Heart left ventricle (tissue), 16 donors: ENCODE results near the gene CIDEC. TPM values are rescaled to one million over a fixed set of nuclear protein-coding genes. Genes with fewer than 3 reads are reported as not detected.

ENCODE experiments used
- ATAC-seq, 4 donors: fragments of 200-7000 bp; cut with Tn5 transposase; one replicate each; pipeline ENCODE4 v1.9.1; 2020 to 2022; ENCODE audit warnings: moderate library complexity in 4 of 4, mild to moderate bottlenecking in 3 of 4, moderate number of reproducible peaks in 1 of 4
- DNase-seq, 5 donors: peaks; one replicate each; pipeline ENCODE4 v3.0.0-alpha.2; 2020
- H3K27ac ChIP-seq, 12 donors: fragments of 200-600 bp; sonication (generic) in 4 of 12; one replicate each; pipeline versions ENCODE4 v1.5.0 to v1.8.0; 2016 to 2022; ENCODE audit warnings: mild to moderate bottlenecking in 2 of 12
- H3K27me3 ChIP-seq, 9 donors: fragments of 200-600 bp; sonication (generic) in 2 of 9; one replicate each; pipeline versions ENCODE4 v1.5.1 to v1.8.0; 2016 to 2022; ENCODE audit warnings: mild to moderate bottlenecking in 3 of 9
- H3K36me3 ChIP-seq, 9 donors: fragments of 200-600 bp; sonication (generic) in 2 of 9; one replicate each; pipeline versions ENCODE4 v1.5.0 to v1.8.0; 2018 to 2022; ENCODE audit warnings: mild to moderate bottlenecking in 2 of 9
- H3K4me1 ChIP-seq, 12 donors: fragments of 200-600 bp; sonication (generic) in 4 of 12; one replicate each; pipeline versions ENCODE4 v1.5.0 to v1.8.0; 2016 to 2022; ENCODE audit warnings: mild to moderate bottlenecking in 3 of 12
- H3K4me3 ChIP-seq, 12 donors: fragments of 200-600 bp; sonication (generic) in 4 of 12; one replicate each; pipeline versions ENCODE4 v1.5.0 to v1.8.0; 2017 to 2022; ENCODE audit warnings: mild to moderate bottlenecking in 9 of 12, moderate library complexity in 4 of 12
- H3K9me3 ChIP-seq, 12 donors: fragments of 200-600 bp; sonication (generic) in 4 of 12; one replicate each; pipeline versions ENCODE4 v1.5.0 to v1.8.0; 2016 to 2022; ENCODE audit warnings: mild to moderate bottlenecking in 1 of 12
- POLR2A ChIP-seq, 2 donors: fragments of 450-650 bp; IDR thresholded peaks; one replicate each; pipeline ENCODE4 v1.6.1; 2017; ENCODE audit warnings: antibody characterized with exemption in 2 of 2, mild to moderate bottlenecking in 2 of 2, moderate library complexity in 2 of 2
- WGBS, 4 donors: extraction: QIAGEN DNeasy Blood & Tissue Kit in 2 of 4; methylation state at CpG; one replicate each; pipeline versions ENCODE4 v1.1.5 to v1.1.7; 2013 to 2018; 5-methylcytosine and 5-hydroxymethylcytosine counted together
- intact Hi-C, 10 donors: fragments of 100-400 bp; cut with DNase I; formaldehyde crosslinking; loops; one replicate each; pipeline versions ENCODE4 v1.11.1 to v1.14.2; 2022
- polyA plus RNA-seq, 2 donors: library from polyadenylated mRNA; stranded (reverse); fragments of 200-250 nt; gene quantifications; one replicate each; pipeline ENCODE4 v1.2.3, GENCODE V29; 2013
- total RNA-seq, 9 donors: library from RNA; depleted of rRNA in 2 of 9; stranded (reverse); fragments of >200 nt in 2 of 9; fragmentation: NEBNext Ultra II Directional in 3 of 9; extraction: Animal tissue kit (Norgen Biotek cat#: 25700) in 3 of 9; gene quantifications; one replicate each; pipeline versions ENCODE4 v1.1.0 to v1.2.4, GENCODE V29; 2016 to 2023
- TF ChIP-seq, protein P1 (sequence below), 12 donors: fragments of 200-600 bp; sonication (generic) in 4 of 12; IDR thresholded peaks; one replicate each; pipeline versions ENCODE4 v1.5.0 to v1.8.0; 2018 to 2022; ENCODE audit warnings: antibody characterized with exemption in 12 of 12, mild to moderate bottlenecking in 5 of 12
- donor health status: ischemic (EF 13 %, LVEDD 7.1; RV severe dilation, severe dysfunction).
- donor health status: healthy with polysubstance abuse.
- donor health status: DM: no; HTN: yes; CAD: no.
- donor health status: DM: no; HTN: no; CAD: no.
- donor health status: ischemic (EF 25% LVEDD 6.9; RV normal size, moderate dysfunction).
- donor health status: ischemic (EF 25% LVEDD 5.7; RV mildly dilated, moderate dysfunction).
- donor health status: healthy.
- donor health status: DM: yes; HTN: yes; CAD: no.
- donor health status: ischemic (EF 35%, LVEDD 5.7; RV mildly dilated, moderate dysfunction).
- donor health status: nonischemic (EF 11% LVEDD 7.7; RV severe dilation, severe dysfunction).
- donor health status: DM: yes; HTN: yes; CAD: no.
- donor health status: PGD.
- donor health status: ischemic (EF 29% LVEDD 5.4; RV normal size, mild dysfunction).
- donor health status: nonischemic (EF 23%, LVEDD 6.1; RV moderate dilation, normal function).

CIDEC gene
- total and polyA plus RNA-seq, 11 donors: 0.72 to 59.0 (median 4.0) TPM; not detected in 2

DNA sequence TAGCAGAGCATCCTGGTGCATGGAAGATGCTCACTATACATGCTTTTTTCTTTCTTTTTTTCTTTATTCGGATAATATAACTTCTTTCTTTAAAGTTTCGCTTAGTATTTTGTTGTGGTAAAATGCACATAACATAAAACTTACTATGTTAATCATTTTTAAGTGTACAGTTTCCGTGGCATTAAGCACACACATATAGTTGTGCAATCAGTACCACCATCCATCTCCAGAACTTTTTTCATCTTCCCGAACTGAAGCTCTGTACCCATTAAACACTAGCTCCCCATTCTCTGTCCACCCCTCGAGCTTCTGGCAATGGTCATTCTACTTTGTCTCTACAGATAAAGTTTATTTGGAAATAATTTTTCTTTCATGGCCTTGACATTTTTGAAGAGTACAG, 9.4 kb upstream of the CIDEC start:
- Histone ChIP-seq H3K4me3 (no peak overlapping the region), H3K27ac (peak overlapping the region in 1 of 12 donors; percentile 96)
- intact Hi-C loops: no loop called here

DNA sequence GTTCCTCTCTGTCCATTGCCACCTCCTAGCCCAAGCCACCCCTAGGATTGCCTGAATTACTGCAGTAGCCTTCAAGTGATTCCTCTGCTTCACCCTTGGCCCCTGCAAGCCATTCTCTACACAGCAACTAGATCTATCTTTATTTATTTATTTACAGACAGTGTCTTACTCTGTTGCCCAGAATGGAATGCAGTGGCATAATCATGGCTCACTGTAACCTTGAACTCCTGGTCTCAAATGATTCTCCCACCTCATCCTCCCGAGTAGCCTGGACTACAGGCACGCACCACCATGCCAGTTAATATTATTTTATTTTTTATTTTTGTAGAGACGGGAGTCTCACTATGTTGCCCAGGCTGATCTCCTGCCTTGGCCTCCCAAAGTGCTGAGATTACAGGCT, 8.5 kb upstream of the CIDEC start:
- Histone ChIP-seq H3K4me3 (no peak overlapping the region), H3K36me3 (peaks cover 0 to 15% (median 8%) of the 10 kb centered on the region in 9 donors), H3K27ac (no peak overlapping the region), H3K9me3 (no peaks in the 10 kb centered on the region), H3K27me3 (no peaks in the 10 kb centered on the region), H3K4me1 (peaks cover 0 to 20% (median 13%) of the 10 kb centered on the region in 12 donors)
- ATAC-seq (no peak), DNase-seq (no peak)
- intact Hi-C loops: no loop called here
- WGBS, 4 donors: 86 to 94% (median 88%) methylated on average over 3 of the region's 3 CpGs
- TF ChIP-seq POLR2A (IDR thresholded peaks at IDR 0.05): no peak
- TF ChIP-seq, protein P1, sequence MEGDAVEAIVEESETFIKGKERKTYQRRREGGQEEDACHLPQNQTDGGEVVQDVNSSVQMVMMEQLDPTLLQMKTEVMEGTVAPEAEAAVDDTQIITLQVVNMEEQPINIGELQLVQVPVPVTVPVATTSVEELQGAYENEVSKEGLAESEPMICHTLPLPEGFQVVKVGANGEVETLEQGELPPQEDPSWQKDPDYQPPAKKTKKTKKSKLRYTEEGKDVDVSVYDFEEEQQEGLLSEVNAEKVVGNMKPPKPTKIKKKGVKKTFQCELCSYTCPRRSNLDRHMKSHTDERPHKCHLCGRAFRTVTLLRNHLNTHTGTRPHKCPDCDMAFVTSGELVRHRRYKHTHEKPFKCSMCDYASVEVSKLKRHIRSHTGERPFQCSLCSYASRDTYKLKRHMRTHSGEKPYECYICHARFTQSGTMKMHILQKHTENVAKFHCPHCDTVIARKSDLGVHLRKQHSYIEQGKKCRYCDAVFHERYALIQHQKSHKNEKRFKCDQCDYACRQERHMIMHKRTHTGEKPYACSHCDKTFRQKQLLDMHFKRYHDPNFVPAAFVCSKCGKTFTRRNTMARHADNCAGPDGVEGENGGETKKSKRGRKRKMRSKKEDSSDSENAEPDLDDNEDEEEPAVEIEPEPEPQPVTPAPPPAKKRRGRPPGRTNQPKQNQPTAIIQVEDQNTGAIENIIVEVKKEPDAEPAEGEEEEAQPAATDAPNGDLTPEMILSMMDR (IDR thresholded peaks at IDR 0.05): no peak

More for the DNA sequence above, 9.4 kb upstream of the CIDEC start:
- H3K27me3 ChIP-seq: no peaks in the 10 kb centered on the region
- H3K9me3 ChIP-seq: no peaks in the 10 kb centered on the region
- H3K36me3 ChIP-seq: peaks cover 0 to 24% (median 13%) of the 10 kb centered on the region in 9 donors
- H3K4me1 ChIP-seq: peaks cover 0 to 27% (median 13%) of the 10 kb centered on the region in 12 donors
- WGBS, 4 donors: 83 to 90% (median 84%) methylated on average over 5 of the region's 5 CpGs
- TF ChIP-seq, protein P1 (IDR thresholded peaks at IDR 0.05): no peak
- ATAC-seq (no peak), DNase-seq (no peak)

DNA sequence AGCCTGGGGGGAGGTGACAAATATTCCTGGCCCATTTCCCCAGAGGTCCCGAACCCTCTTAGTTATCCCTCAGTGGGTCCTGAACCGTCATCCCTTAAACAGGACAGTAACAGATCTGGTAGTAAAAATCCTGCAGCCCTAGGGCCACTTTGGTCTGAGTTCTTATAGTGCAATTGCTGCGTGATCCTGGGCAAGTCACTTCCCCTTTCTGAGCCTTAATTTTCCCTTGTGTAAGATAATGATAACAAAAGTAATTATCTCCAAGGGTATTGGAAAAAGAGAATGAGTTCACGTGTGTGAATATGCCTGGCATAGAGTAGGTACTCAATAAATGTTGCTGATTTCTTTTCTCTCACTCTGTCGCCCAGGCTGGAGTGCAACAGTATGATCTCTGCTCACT, 7.4 kb upstream of the CIDEC start:
- peaks cover 0 to 4% (median 0%) of the 10 kb centered on the region in 9 donors for H3K36me3 ChIP-seq
- intact Hi-C loops: no loop called here
- ATAC-seq (no peak), DNase-seq (no peak)
- H3K4me1 ChIP-seq: peaks cover 0 to 19% (median 11%) of the 10 kb centered on the region in 12 donors
- 81 to 95% (median 85%) methylated on average over 5 of the region's 5 CpGs for WGBS, 4 donors
- no peak overlapping the region for H3K27ac ChIP-seq
- no peak overlapping the region for H3K4me3 ChIP-seq
- no peaks in the 10 kb centered on the region for H3K9me3 ChIP-seq
- H3K27me3 ChIP-seq: no peaks in the 10 kb centered on the region
- TF ChIP-seq, protein P1 (IDR thresholded peaks at IDR 0.05): no peak
- no peak for TF ChIP-seq POLR2A (IDR thresholded peaks at IDR 0.05)

DNA sequence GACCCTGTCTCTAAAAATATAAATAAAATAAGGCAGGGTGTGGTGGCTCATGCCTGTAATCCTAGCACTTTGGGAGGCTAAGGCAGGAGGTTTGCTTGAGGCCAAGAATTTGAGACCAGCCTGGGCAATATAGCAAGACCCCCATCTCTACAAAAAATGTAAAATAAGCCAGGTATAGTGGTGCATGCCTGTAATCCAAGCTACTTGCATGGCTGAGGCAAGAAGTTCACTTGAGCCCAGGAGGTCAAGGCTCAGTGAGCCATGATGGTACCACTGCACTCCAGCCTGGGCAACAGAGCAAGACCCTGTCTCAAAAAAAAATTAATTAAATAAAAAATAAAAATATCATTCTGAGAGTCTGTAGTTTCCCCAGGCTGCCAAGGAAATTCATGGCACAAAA, 6.3 kb upstream of the CIDEC start:
- intact Hi-C loops: no loop called here
- Histone ChIP-seq H3K4me1 (peaks cover 0 to 10% (median 5%) of the 10 kb centered on the region in 12 donors), H3K9me3 (no peaks in the 10 kb centered on the region), H3K27ac (no peak overlapping the region), H3K27me3 (no peaks in the 10 kb centered on the region), H3K4me3 (no peak overlapping the region), H3K36me3 (no peaks in the 10 kb centered on the region)
- TF ChIP-seq, protein P1 (IDR thresholded peaks at IDR 0.05): no peak
- TF ChIP-seq POLR2A (IDR thresholded peaks at IDR 0.05): no peak
- DNase-seq (no peak), ATAC-seq (no peak)
